ENCODE measurements around the gene CENPS.

- TF ChIP-seq CTCF (IDR thresholded peaks at IDR 0.05; ENCODE audit: poor library complexity): no peak
- no peak for TF ChIP-seq EZH2 (IDR thresholded peaks at IDR 0.05; ENCODE audit: borderline replicate concordance)
- no peak for TF ChIP-seq EZH2phosphoT487 (IDR thresholded peaks at IDR 0.05; ENCODE audit: low read depth, severe bottlenecking, unreplicated experiment)
These were observed 27.6 kb downstream of the CENPS start for GRCh38 chr1:10457875-10458274.

All from hepatocyte (in vitro differentiated cells).